HL-60 (cell line): ENCODE measurements around the gene BNC1.

Experiments used
- GABPA ChIP-seq: IDR thresholded peaks from 2 replicates; pipeline ENCODE4 v1.6.1; 2012; ENCODE audit warnings: low read depth
- TF ChIP-seq, protein P1 (sequence below): IDR thresholded peaks from one replicate; pipeline ENCODE4 v1.5.1; 2011; ENCODE audit warnings: low read length, control low read depth, inconsistent platforms; ENCODE audit not compliant: insufficient read depth

DNA sequence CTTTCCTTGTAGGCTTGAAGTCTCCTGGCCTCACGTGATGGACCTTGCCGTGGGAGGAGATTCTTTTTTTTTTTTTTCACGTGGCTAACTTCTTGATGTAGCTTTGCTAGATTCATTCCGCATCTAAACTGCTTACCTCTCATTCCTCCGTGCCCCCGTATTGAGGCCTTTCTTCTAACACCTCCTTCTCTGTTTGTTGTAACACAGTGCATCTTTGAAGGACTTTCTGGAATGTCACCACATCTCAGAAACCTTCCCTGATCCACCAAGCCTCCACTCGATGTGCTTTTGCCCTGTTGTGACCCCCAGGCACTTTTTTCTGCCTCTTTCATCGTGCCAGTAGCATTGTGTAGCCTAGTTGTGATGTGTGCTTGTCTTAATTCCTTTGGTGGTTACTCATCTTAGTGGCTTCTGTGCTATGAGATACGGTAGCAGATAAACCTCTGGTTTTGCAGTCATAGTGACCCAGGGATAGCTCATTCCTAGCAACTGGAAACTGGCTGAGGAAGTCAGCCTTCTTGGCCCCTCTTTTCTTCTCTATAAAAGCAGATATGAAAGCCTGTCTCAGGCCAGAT, 1.6 kb upstream of the BNC1 start:
- TF ChIP-seq, protein P1, sequence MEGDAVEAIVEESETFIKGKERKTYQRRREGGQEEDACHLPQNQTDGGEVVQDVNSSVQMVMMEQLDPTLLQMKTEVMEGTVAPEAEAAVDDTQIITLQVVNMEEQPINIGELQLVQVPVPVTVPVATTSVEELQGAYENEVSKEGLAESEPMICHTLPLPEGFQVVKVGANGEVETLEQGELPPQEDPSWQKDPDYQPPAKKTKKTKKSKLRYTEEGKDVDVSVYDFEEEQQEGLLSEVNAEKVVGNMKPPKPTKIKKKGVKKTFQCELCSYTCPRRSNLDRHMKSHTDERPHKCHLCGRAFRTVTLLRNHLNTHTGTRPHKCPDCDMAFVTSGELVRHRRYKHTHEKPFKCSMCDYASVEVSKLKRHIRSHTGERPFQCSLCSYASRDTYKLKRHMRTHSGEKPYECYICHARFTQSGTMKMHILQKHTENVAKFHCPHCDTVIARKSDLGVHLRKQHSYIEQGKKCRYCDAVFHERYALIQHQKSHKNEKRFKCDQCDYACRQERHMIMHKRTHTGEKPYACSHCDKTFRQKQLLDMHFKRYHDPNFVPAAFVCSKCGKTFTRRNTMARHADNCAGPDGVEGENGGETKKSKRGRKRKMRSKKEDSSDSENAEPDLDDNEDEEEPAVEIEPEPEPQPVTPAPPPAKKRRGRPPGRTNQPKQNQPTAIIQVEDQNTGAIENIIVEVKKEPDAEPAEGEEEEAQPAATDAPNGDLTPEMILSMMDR, result no peak
- no peak for TF ChIP-seq GABPA
